NCI-H524 (cell line): ENCODE measurements around the gene RNF225.
"Not testable (repeated sequence)": the region's sequence is repeated elsewhere in the genome, so short reads cannot be mapped to it uniquely, and the experiment has no call there.

Source experiments
- DNase-seq, 2 experiments: peaks; one replicate each; lab custom pipeline; 2025; lab: John Stamatoyannopoulos, UW

RNF225 gene

DNA sequence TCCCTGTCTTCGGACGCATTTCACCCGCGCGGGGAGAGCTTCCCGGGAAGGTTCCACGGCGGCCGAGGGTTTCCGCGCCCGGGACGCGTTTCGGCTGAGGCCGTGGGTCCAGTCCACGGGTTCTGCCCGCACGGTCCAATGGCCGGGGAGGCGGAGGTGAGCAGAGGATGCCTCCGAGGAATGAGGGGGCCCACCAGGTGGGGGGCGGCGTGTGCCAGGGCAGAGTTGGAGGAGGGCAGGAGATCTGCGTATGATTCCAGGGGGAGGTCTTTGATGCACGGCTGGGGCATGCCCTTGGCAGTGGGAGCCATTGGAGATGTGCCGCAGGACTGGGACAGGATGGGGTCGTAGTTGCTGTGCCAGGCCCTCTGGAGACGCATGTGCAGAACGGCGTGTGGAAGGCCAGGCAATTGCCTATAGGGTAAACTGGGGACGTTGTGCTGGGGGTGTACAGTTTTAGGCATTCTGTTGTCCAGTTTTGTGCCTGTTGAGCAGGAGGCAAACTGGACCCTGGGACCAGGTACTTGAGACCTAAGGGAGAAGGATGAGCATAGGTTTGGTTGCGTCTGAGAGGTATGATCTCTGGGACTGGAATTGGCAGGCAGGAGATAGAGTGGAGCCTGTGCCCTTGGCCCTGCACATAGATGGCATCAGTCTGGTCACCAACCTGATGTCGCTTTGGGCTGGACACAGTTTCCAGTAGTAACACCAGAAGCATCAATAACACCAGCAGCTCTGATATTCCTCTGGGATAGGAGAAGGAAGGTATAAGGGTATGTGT is 13.7 kb downstream of the RNF225 start:
- peak; percentile 34 to 69 for DNase-seq

DNA sequence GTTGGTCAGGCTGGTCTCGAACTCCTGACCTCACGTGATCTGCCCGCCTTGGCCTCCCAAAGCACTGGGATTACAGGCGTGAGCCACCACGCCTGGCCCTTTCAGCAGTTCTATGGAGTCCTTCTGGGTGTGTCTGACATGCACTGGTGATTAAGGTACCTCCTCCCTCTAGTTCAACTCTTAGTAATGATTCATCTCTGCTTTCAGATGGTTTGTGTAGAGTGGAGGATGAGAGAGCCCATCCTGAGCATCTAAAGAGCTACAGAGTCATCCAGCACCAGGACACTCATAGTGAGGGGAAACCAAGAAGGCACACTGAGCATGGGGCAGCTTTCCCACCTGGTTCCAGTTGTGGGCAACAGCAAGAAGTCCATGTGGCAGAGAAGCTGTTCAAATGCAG is 21.1 kb downstream of the RNF225 start:
- DNase-seq: no peak

DNA sequence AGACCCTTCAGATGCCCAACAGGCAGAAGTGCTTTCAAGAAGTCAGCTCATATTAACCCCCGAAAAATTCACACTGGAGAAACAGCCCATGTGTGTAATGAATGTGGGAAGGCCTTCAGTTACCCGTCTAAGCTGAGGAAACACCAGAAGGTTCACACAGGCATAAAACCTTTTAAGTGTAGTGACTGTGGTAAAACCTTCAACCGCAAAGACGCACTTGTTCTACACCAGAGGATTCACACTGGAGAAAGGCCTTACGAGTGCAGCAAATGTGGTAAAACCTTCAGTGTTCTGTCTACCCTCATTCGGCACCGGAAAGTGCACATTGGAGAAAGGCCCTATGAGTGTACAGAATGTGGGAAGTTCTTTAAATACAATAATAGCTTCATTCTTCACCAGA is 21.6 kb downstream of the RNF225 start:
- no peak for DNase-seq

DNA sequence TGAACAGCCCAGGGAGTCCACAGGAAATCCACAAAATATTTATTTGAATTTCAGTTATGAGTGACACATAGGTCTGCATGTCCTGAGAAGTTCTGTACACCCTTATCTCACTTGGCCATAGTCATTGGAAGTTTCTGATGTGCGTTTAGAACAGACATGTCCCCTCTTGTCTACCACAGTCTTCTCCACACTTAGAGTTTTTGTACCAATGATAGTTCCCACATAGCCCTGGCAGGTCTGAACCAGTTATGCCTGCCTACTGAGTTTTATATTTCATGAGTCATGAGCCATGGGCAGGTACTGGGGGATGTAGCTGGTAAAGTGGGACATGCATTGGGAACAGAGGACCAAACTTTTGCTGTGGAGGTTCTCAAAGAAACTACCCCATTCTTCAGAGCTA is 33.2 kb downstream of the RNF225 start:
- no peak for DNase-seq

DNA sequence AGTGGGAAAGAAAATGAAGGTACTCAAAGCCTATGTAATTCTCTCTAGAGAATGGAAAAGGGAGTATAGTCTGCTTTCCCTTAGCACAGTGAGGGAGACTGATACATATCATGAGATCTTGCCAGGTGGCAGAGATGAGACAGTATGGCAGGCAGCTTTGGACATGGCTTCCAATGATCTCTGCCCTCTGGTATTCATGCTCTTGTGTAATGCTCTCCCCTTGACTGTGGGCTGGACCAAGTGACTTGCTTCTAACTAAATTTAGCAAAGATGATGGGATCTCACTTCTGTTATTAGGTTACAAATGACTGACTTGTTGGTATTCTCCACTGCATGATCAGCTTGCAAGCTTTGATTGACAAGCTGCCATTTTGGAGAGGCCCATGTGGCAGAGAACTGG is 34.3 kb downstream of the RNF225 start:
- no peak for DNase-seq

DNA sequence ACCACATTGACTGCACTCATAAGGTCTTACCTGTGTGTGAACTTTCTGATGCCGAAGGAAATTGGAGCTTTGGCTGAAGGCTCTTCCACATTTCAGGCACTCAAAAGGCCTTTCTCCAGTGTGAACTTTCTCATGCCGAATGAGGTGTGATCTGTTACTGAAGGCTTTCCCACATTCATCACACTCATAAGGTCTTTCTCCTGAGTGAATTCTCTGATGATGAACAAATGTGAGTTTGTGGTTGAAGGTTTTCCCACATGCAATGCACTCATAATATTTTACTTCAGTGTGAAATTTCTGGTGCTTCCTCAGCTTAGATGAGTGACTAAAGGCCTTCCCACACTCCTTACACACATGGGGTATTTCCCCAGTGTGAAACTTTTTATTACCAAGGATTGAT is 38.8 kb downstream of the RNF225 start:
- no peak for DNase-seq

DNA sequence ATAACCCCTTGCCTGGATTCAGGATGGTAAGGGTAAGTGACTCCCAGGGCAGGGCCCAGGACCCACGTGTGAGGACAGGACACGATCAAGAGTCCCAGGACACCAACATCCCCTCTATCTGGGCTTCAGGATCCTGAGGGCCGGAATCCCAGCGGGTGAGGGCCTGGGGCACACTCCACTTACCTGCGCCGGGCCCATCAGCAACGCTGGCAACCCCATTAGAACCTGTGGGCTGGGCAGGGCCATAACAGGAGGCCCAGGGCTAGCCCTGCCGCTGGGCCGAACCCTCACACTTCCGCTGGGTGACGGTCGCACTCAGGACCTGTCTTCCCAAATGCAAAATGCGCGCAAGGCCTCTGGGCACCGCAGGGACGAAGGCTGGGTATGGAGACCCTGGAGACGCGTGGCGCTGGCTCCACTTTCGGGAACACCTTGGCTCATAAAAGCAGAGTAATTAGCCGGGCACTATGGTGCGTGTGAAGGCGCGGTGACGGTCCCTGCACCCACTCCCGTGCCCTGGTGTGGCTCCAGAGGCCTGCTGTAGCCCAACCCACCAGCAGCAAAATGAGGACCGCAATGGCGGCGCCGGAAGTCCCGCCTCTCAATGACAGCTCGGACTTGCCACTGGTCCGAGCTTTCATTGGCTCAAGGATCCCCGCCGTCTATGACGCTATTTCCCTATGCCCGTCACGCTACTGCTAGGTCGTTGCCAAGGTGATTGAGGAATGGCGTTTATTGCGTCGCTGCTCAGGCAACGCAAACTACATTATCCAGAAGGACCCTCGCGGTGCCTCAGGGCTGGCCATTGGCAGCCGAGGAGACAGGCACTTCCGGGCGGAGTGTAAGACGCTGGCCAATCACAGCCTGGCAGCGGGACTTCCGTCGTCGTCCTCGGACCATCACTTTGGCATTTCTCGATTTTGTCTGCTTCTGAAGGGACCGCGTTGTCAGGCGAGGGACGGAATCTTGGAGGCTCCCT is 44.4 kb downstream of the RNF225 start, which contains the start of gene ZNF132:
TSS of gene ZNF132 (minus strand) at position 578 of the 979 bp plus-strand sequence. CDS start at position 246, 332 bp downstream.
- peak; percentile 99 for DNase-seq

DNA sequence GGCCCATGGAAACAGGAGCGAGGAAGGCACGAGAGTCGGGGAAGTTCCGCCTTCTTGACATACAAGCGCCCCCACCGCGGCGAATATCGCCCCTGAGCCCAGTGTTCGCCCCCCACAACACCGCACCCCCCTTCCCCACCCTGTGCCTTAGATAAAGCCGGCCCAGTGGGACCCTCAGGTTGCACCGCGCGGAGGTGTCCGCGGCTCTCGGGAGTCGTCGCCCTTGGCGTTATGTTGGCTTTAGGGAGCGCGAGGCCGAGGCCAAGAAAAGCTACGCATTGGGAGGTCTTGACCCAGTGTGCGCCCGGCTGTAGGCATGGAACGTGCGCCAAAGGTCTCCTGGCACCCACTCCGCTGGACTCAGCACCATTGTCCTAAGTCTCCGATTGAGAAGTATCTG is 45.1 kb downstream of the RNF225 start:
- DNase-seq: no peak

DNA sequence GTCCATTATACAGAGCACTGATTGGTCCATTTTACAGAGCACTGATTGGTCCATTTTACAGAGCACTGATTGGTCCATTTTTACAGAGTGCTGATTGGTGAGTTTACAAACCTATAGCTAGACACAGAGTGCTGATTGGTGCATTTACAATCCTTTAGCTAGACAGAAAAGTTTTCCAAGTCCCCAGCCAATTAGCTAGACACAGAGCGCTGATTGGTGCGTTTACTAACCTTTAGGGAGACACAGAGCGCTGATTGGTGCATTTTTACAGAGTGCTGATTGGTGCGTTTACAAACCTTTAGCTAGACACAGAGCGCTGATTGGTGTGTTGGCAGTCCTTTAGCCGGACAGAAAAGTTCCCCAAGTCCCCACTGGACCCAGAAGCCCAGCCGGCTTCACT is 47.5 kb downstream of the RNF225 start:
- not testable (repeated sequence) for DNase-seq
